HAP-1 (cell line): Measurements from ENCODE around the gene ATP6V1B1.

ENCODE experiments used
- DNase-seq, 2 experiments: peaks; one replicate each; pipeline ENCODE4 v3.0.0-alpha.2; 2016 to 2020; ENCODE audit warnings: low spot score in 2 of 2
- H3K27me3 ChIP-seq: fragments of 250-450 bp; sonication (Bioruptor Pico); 2 replicates; pipeline ENCODE4 v1.5.1; 2020; ENCODE audit warnings: low read depth, mild to moderate bottlenecking, moderate library complexity
- H3K36me3 ChIP-seq: fragments of 250-450 bp; sonication (Bioruptor Pico); replicated peaks from 2 replicates; pipeline ENCODE4 v1.5.1; 2020; ENCODE audit warnings: mild to moderate bottlenecking
- H3K4me1 ChIP-seq: fragments of 250-450 bp; sonication (Bioruptor Pico); 2 replicates; pipeline ENCODE4 v1.5.1; 2020; ENCODE audit warnings: mild to moderate bottlenecking
- H3K4me3 ChIP-seq: fragments of 250-450 bp; sonication (Bioruptor Pico); 2 replicates; pipeline ENCODE4 v1.5.1; 2020; ENCODE audit warnings: mild to moderate bottlenecking, moderate library complexity
- H3K9me3 ChIP-seq: fragments of 250-450 bp; sonication (Bioruptor Pico); 2 replicates; pipeline ENCODE4 v1.5.1; 2020; ENCODE audit warnings: mild to moderate bottlenecking, moderate library complexity
- in situ Hi-C: fragments of 300-500 bp; cut with MboI; formaldehyde crosslinking; loops from 3 replicates; pipeline ENCODE4 v1.14.3; 2020; ENCODE audit warnings: low sequenced_read_pairs, inconsistent platforms, mixed read lengths

ATP6V1B1 gene

DNA sequence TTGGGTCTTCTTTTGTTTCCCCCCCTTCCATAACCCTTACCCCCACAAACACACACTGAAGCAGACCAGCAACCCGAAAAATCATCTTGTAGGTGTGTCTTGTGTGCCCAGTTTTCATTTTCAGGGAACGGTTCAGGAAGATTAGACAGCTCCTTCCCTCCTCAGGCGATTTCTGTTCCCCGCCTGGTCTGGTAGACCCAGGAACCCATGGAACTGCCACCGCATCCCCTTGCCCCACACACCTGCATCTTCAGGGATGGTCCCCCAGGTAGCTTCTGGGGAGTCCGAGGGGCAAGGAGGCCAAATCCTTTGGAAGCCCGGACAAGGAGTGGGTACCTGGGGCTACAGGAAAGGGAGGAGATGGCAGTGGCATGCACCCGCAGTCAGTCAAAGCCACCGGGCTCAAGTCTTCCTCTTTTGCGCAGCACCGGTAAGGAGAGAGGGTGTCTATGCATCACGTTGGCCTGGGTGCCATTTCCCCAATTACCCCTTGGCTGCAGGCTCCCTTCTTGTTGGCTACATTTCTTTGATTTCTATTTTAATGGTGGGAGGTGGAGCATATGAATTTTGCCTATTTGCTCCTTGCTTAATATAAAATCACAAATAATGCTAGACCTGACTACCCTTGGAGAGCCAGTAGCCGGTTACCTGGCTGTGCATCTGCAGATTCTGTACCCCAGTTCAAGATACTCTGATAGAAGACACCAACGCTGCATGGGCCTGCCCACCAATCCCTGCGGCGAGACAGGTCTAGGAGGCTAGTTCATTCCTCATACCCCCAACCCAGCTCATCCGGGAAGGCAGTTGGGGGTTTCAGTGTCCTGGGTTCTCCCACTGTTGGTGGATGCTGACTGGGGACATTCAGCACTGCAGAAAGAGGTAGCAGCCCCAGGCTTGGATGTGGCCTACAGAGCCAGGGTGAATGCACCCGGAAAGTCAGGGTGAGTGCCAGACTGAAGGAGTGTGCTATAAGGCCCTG is 30.0 kb upstream of the ATP6V1B1 start:
- Histone ChIP-seq H3K36me3 (peaks cover 8% of the 10 kb centered on the region; the same call in 1 of the 2 replicates), H3K27me3 (no peaks in the 10 kb centered on the region), H3K9me3 (no peaks in the 10 kb centered on the region), H3K4me3 (no peak overlapping the region), H3K4me1 (peaks cover 21% of the 10 kb centered on the region)
- in situ Hi-C loops = no loop called here
- no peak for DNase-seq

DNA sequence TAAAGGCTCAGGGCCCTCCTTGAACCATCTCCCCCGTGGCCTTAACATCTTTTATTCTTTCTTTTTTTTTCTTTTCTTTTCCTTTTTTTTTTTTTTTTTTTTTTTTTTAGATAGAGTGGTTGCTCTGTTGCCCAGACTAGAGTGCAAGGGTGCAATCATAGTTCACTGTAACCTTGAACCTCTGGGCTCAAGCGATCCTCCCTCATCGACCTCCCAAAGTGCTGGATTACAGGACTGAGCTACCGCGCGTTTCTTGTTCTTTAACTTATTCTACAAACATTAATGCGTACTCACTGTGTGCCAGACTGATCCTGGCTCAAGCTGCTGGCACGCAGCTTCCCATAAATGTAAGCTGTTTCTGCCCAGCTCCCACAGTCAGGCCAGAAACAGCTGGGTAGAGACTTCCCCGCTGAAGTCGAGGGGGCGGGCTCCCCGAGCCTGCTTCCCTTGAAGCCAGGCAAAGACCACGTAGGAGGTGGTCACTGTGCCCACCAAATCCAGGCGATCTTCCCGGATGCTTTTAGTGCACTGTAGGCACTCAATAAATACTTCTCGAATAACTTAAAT is 29.2 kb upstream of the ATP6V1B1 start:
- in situ Hi-C loops = no loop called here
- no peak for DNase-seq
- Histone ChIP-seq H3K36me3 (peaks cover 8% of the 10 kb centered on the region; the same call in 1 of the 2 replicates), H3K4me1 (peaks cover 21% of the 10 kb centered on the region), H3K4me3 (no peak overlapping the region), H3K9me3 (no peaks in the 10 kb centered on the region), H3K27me3 (no peaks in the 10 kb centered on the region)

DNA sequence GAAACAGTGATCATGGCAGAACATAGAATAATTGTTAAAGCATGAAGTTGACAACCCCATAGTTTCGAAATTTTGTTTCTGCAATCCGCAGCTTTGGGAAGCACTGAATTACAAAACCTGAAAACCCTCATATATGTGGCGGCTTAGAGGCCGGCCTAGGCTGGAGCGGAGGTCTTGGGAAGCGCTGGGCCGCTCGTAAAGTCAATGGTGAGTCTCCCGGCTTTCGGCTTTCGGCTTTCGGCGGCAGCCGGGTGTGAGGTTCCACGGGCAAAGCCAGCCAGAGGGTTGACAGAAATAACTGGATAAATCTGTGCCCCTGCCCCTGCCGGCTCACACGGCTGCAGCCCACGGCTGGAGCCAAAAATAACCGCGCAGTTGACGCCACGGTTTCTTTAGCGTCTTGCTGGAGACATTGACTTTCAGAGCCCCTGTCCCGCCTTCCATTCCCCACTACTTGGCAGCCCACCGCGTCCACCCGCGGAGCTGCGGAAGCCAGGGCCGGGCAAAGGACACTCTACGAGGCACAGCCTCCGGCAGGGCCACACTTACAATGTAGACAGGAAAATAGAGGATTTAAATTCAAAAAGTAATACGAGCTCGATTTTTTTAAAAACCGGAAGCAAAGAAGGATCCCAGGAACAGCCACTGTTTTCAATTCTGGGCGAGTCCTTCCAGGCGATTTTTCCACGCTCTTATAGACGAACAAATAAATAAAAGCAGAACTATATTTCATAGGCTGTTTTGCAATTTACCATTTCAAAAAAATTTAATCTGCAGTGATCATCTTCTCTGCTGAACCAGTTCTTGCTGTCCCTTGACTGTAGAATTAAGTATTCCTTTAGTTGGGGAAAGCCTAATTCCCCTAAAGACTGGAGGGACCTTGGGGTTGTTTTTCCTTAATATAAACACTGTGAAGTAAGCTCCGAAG is 28.3 kb upstream of the ATP6V1B1 start:
- Histone ChIP-seq H3K4me1 (peaks cover 18% of the 10 kb centered on the region), H3K27me3 (no peaks in the 10 kb centered on the region), H3K9me3 (no peaks in the 10 kb centered on the region), H3K36me3 (peaks cover 8% of the 10 kb centered on the region; the same call in 1 of the 2 replicates), H3K4me3 (no peak overlapping the region)
- in situ Hi-C loops = no loop called here
- DNase-seq = no peak

DNA sequence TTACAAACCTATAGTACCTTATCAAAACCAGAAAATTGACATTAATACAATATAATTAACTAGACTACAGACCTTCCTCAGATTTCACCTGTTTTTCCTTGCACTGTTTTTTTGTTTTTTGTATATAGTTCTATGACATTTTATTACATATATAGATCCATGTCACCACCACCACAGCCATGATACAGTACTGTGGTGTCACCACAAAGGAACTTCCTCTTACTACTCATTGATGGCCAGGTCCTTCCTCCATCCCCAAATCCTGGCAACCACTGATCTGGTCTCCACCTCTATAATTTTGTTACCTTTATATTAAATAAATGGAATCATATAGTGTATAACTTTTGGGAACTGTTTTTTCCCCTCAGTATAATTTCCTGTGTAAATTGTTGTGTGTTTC is 19.4 kb upstream of the ATP6V1B1 start:
- Histone ChIP-seq H3K27me3 (no peaks in the 10 kb centered on the region), H3K36me3 (no peaks in the 10 kb centered on the region), H3K9me3 (no peaks in the 10 kb centered on the region), H3K4me3 (no peak overlapping the region), H3K4me1 (peaks cover 9% of the 10 kb centered on the region)
- no peak for DNase-seq
- in situ Hi-C loops = no loop called here

DNA sequence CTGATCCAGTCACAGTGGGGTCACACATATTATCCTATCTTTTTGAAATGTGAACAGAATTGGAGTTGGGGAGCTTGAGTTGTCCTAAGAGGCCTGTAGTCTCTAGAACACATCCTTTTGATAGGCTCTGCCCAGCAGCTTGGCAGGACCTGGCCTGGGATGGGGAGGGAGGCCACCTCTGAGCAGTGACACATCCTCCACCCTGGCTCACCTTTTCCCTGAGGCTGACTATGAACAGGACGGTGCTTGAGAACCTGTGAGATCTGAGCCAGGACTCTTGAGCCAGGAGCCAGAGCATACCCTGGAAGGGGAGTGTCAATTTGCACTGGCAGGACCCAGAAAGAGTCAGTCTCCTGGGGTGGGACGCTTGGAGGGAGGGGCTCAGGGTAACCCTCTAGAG is 17.7 kb upstream of the ATP6V1B1 start:
- Histone ChIP-seq H3K36me3 (no peaks in the 10 kb centered on the region), H3K4me3 (no peak overlapping the region), H3K4me1 (peaks cover 9% of the 10 kb centered on the region), H3K27me3 (no peaks in the 10 kb centered on the region), H3K9me3 (no peaks in the 10 kb centered on the region)
- DNase-seq = no peak
- in situ Hi-C loops = no loop called here

DNA sequence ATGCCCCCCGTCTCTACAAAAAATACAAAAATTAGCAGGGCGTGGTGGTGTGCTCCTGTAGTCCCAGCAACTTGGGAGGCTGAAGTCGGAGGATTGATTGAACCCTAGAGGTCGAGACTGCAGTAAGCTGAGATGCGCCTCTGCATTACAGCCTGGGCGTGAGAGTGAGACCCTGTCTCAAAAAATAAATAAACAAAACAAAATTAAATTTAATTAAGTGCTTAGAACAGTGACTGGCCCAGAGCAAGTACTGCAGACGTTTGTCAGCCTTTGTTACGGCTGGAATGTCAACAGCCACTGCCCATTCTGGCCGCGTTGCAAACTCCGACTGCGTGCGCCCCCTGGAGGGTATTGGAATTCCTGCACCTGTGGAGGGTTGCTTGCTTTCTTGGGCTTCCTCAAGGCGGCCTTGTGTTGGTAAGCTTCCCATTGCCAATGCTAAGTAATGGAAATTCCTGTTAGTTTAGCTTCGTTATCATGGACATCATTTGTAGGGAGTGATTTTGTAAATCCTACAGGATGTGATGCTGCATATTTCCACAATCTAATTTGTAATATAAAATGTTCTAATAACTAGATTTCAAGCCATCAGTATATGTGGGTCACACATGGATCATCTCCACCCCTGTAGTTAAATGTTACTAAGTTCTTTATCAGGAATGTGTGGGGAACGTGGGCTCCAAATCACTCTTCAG is 15.9 kb upstream of the ATP6V1B1 start:
- in situ Hi-C loops = no loop called here
- no peaks in the 10 kb centered on the region for H3K9me3 ChIP-seq
- DNase-seq = peak; percentile 81 to 91
- H3K4me3 ChIP-seq = no peak overlapping the region
- no peaks in the 10 kb centered on the region for H3K27me3 ChIP-seq
- H3K4me1 ChIP-seq = peaks cover 2% of the 10 kb centered on the region
- H3K36me3 ChIP-seq = no peaks in the 10 kb centered on the region; the same call in 1 of the 2 replicates

DNA sequence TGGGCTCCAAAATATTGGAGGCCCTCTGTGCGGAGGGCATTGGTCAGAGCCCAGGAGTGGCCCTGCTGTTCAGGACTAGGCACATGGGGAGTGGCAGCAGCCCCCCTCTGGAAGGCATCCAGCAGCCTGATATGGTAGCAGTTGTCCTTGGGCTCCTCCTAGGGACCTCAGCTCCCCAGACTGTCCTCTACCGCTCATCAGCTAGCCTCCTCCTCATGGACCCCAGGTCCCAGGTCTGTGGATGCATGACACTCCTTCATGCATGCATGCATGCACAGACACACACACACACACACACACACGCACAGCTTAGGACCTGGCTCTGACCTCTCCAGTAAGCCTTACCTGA is 15.4 kb upstream of the ATP6V1B1 start:
- H3K36me3 ChIP-seq = no peaks in the 10 kb centered on the region; the same call in 1 of the 2 replicates
- H3K9me3 ChIP-seq = no peaks in the 10 kb centered on the region
- no peak overlapping the region for H3K4me3 ChIP-seq
- H3K27me3 ChIP-seq = no peaks in the 10 kb centered on the region
- in situ Hi-C loops = no loop called here
- H3K4me1 ChIP-seq = no peaks in the 10 kb centered on the region
- peak in 1 of 2 experiments; percentile 2 for DNase-seq

DNA sequence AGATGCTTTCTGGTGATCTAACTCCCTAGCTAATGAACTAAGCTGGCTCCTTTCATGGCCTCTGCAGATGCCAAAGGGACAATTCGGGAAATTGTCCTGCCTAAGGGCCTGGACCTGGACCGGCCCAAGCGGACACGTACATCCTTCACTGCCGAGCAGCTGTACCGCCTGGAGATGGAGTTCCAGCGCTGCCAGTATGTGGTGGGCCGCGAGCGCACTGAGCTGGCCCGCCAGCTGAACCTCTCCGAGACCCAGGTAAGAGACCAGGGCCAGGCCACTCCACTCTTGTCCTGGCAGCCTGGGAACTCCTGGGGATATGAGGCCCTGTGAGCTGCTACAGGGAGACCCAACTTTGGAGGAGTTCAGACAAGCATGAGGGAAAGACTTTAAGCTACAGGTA is 14.7 kb upstream of the ATP6V1B1 start:
- Histone ChIP-seq H3K4me3 (no peak overlapping the region), H3K4me1 (no peaks in the 10 kb centered on the region), H3K36me3 (no peaks in the 10 kb centered on the region; the same call in 1 of the 2 replicates), H3K27me3 (no peaks in the 10 kb centered on the region), H3K9me3 (no peaks in the 10 kb centered on the region)
- DNase-seq = peak in 1 of 2 experiments; percentile 4
- in situ Hi-C loops = no loop called here

DNA sequence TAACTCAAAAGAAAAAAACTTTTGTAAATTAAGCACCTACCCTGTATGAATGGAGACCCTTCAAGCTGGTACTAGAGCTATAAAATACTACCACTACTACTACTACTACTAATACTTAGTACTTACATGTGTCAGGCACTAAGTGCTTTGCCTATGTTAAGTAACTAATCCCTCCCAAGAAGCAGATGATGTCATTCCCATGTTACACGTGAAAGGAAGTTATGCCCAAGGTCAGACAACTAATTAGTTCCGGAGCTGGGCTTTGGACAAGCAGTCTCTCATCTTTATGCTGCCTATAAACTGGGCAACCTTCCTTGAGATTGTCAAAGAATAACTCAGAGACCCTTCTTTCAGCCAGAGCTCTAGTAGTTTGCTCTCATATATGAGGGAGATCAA is 13.9 kb upstream of the ATP6V1B1 start:
- peak in 1 of 2 experiments; percentile 6 for DNase-seq
- Histone ChIP-seq H3K27me3 (no peaks in the 10 kb centered on the region), H3K4me3 (no peak overlapping the region), H3K9me3 (no peaks in the 10 kb centered on the region), H3K36me3 (no peaks in the 10 kb centered on the region; the same call in 1 of the 2 replicates), H3K4me1 (no peaks in the 10 kb centered on the region)
- in situ Hi-C loops = no loop called here

DNA sequence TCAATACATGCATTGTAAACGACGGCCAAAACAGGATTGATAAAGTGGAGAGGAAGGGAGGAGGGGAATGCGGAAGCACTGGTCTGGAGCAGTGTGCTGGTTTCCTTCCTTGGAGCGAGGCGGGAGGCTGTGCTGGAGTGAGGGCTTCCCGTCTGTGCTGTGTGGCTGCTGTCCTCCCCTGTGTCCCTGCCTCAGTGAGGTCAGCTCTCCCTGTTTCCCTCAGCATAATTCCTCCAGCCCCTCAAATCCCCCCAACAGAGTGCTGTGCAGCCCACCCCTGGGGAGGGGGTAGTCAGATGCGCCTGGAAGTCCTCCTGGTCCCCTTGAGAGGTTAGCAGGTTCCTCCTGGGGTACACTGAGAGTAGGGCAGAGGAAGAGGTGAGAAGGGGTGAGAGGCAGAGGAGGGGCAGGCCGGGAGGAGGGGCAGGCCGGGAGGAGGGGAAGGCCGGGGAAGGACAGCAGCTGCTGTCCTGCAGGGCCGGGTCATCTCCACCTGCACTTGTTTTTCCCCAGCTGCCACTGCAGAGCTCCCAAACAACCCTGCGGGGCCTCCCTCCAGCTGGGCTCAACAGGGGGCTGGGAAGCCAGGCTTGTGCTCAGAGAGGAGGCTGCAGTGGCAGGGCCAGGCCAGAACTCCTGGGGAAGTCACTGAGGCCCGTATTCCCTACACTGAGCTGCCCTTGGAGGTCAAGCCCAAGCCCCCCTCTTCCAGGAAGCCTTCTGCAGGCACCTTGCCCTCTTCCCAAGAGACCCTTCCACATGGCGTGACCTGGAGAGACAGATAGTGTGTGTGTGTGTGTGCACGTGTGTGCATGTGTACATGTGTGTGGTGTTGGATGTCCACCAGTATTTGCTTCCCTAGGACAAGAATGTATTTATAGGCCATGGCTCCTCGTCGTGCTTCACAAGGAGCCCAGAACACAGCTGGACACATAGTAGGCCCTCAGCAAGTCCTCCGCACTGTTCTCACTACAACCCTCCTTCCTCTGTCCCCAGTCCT is 13.2 kb upstream of the ATP6V1B1 start:
- Histone ChIP-seq H3K4me1 (no peaks in the 10 kb centered on the region), H3K4me3 (no peak overlapping the region), H3K9me3 (no peaks in the 10 kb centered on the region), H3K36me3 (no peaks in the 10 kb centered on the region; the same call in 1 of the 2 replicates), H3K27me3 (no peaks in the 10 kb centered on the region)
- in situ Hi-C loops = no loop called here
- DNase-seq = peak in 1 of 2 experiments; percentile 4

DNA sequence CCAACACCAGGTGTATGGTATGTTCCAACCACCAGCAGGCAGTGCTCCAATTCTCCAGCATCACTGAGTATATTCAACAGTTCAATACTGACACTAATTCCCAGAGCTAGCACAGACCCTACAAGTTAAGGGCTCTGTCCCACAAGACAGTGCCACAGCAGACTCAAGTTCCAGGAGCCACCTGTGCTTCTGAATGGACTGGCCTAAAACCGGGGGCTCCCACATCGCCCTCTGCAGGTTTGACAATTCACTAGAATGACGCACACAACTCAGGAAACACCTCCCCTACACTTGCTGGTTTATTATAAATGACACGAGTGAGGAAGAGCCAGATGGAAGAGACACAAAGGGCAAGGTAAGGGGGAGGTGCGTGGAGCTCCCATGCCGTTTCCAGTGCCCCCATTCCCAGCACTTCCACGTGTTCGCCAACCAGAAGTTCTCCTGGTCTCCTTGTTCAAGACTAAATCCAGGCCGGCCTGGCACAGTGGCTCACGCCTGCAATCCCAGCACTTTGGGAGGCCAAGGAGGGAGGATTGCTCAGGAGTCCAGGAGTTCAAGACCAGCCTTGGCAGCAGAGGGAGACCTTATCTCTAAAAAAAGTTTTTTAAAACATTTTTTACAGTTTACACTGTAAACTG is 12.2 kb upstream of the ATP6V1B1 start:
- Histone ChIP-seq H3K36me3 (no peaks in the 10 kb centered on the region; the same call in 1 of the 2 replicates), H3K27me3 (no peaks in the 10 kb centered on the region), H3K4me1 (no peaks in the 10 kb centered on the region), H3K4me3 (no peak overlapping the region), H3K9me3 (no peaks in the 10 kb centered on the region)
- DNase-seq = peak in 1 of 2 experiments; percentile 51
- in situ Hi-C loops = no loop called here

DNA sequence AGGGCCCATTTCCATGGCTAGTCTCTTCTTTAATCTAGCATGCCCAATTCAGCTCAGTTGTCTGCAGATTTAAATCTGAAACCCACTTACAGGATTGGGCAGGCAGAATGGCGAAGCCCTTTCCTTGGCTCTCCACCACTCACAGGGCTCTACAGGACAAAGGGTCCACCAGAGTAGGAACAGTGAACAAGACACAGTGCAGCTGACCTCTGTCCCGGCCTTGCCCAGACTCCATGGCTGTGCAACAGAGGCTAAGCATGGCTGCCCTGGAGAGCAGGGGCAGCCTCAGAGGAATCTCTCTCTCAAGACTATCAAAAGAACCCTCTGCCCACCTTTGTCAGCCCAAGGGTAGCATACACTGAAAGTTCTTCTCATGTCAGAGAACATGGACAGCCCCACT is 9.7 kb upstream of the ATP6V1B1 start:
- no peaks in the 10 kb centered on the region for H3K9me3 ChIP-seq
- peak in 1 of 2 experiments; percentile 3 for DNase-seq
- in situ Hi-C loops = loop anchor here (25.0 kb wide), 1 partner anchor 614 kb away; the partner anchor contains the start of gene FAM136A
- H3K27me3 ChIP-seq = no peaks in the 10 kb centered on the region
- no peaks in the 10 kb centered on the region for H3K4me1 ChIP-seq
- no peaks in the 10 kb centered on the region; the same call in 1 of the 2 replicates for H3K36me3 ChIP-seq
- no peak overlapping the region for H3K4me3 ChIP-seq
